Glomerular endothelial cell (primary cell): Measurements from ENCODE around the gene FNBP1. TPM values are rescaled to one million over a fixed set of nuclear protein-coding genes. Genes with fewer than 3 reads are reported as not detected.
A peak's percentile ranks its signal among the peaks of the same experiment; 100 is the strongest.
"Not testable (repeated sequence)": the region's sequence is repeated elsewhere in the genome, so short reads cannot be mapped to it uniquely, and the experiment has no call there.

Experiments
- DNase-seq: peaks from one replicate; pipeline ENCODE4 v3.0.0-alpha.2; 2011; ENCODE audit warnings: low read depth, low spot score; ENCODE audit errors: extremely low read depth
- total RNA-seq: library from RNA; depleted of rRNA; stranded (reverse); fragments of >200 nt; gene quantifications from 2 replicates; pipeline ENCODE4 v1.2.3, GENCODE V29; 2015

The FNBP1 gene
- total RNA-seq, 1 donor from 2014 or later = 30.1 TPM

GRCh38 chr9:129996161-129996830 lies 46.7 kb downstream of the FNBP1 start:
- DNase-seq = no peak

- DNase-seq = no peak
Measured at GRCh38 chr9:129995409-129996160, 47.4 kb downstream of the FNBP1 start.

- no peak for DNase-seq
Measured at GRCh38 chr9:129994882-129995281, 48.1 kb downstream of the FNBP1 start.

GRCh38 chr9:129991139-129991538 lies 51.9 kb downstream of the FNBP1 start:
- DNase-seq = not testable (repeated sequence)

GRCh38 chr9:129990269-129991010 lies 52.5 kb downstream of the FNBP1 start:
- DNase-seq = no peak

- DNase-seq = no peak
Measured at GRCh38 chr9:129989740-129990139, 53.2 kb downstream of the FNBP1 start.

GRCh38 chr9:129989362-129989708 lies 53.7 kb downstream of the FNBP1 start:
- no peak for DNase-seq

GRCh38 chr9:129988607-129989361 lies 54.2 kb downstream of the FNBP1 start:
- no peak for DNase-seq

- DNase-seq = no peak
Measured at GRCh38 chr9:129987941-129988340, 55.0 kb downstream of the FNBP1 start.

GRCh38 chr9:129987047-129987446 lies 55.9 kb downstream of the FNBP1 start:
- no peak for DNase-seq

- not testable (repeated sequence) for DNase-seq
Measured at GRCh38 chr9:129984589-129984988, 58.4 kb downstream of the FNBP1 start.

GRCh38 chr9:129983891-129984290 lies 59.1 kb downstream of the FNBP1 start:
- DNase-seq = no peak

- DNase-seq = no peak
Measured at GRCh38 chr9:129981180-129981907, 61.6 kb downstream of the FNBP1 start.

GRCh38 chr9:129980224-129980623 lies 62.8 kb downstream of the FNBP1 start:
- not testable (repeated sequence) for DNase-seq

- DNase-seq = no peak
Measured at GRCh38 chr9:129979071-129979745, 63.8 kb downstream of the FNBP1 start.

- DNase-seq = no peak
Measured at GRCh38 chr9:129972816-129973215, 70.2 kb downstream of the FNBP1 start.

- DNase-seq = peak; percentile 76
Measured at GRCh38 chr9:129968690-129969485, 74.1 kb downstream of the FNBP1 start.

- no peak for DNase-seq
Measured at GRCh38 chr9:129964901-129965734, 77.9 kb downstream of the FNBP1 start.
